HG03039 (cell line): Measurements from ENCODE around the gene TRIO.
"Not testable (repeated sequence)": the region's sequence is repeated elsewhere in the genome, so short reads cannot be mapped to it uniquely, and the experiment has no call there.

Experiments used
- ATAC-seq: cut with Tn5 transposase; IDR thresholded peaks from one replicate; pipeline ENCODE4 v1.9.1; 2021; ENCODE audit warnings: mild to moderate bottlenecking, moderate library complexity; ENCODE audit not compliant: unreplicated experiment

TRIO gene

DNA sequence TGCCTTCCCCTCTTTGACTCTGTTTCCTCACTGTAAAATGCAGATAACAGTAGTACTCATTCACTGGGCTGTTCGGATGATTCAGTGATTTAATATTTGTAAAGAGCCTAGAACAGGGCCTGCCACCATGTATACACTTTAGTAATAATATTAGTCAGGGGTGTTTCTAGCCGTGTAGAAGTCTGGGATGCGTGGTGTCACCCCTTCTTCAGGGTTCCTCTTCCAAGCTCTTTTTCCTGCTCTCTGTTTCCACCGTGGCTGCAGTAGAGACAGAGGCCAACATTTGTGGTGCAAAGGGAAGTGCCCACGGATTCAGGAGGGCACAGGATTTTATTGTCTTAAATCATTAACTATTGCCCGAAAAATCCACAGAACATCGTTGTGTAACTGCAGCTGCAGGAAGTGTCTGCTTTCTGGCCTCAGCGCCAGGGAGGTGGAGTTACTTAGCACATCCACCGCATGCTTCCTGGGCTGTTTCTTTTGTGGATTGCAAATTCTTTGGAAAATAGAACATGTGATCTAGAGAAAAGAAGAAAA lies 61.7 kb downstream of the TRIO start:
- ATAC-seq, result no peak

DNA sequence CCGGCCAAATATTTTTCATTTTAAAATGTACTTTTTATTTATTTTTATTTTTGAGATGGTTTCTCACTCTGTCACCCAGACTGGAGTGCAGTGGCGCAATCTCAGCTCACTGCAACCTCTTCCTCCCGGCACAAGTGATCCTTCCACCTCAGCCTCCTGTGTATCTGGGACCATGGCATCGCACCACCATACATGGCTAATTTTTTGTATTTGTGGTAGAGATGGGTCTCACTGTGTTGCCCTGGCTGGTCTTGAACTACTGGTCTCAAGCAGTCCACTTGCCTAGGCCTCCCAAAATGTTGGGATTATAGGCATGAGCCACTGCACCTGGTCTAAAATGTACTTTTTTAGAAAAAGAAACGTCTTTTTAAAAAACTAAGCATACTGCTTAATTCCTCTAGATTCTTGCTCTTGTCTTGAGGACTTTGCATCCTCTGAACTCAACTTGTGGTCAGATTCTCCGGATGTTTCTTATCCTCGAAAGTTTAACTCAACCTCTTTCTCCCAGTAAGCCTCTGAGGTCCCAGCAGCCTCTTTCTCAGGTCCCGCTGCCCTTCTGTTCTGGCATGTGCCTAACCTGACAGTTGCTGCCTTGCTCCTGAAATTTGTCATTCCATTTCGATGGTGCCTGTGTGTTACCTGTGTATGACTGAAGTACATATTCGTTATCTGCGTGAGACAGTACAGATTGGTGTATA lies 63.0 kb downstream of the TRIO start:
- no peak for ATAC-seq

DNA sequence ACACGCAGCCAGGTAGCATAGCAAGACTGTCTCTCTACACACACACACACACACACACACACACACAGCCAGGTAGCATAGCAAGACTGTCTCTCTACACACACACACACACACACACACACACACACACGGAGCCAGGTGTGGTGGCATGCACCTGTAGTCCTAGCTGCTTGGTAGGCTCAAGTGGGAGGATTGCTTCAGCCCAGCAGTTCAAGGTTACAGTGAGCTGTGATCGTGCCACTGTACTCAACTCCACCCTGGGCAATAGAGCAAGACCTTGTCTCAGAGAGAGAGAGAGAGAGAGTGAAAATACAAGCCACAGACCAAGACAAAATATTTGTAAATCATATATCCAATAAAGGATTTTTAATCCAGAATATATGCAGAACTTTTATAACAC lies 64.3 kb downstream of the TRIO start:
- not testable (repeated sequence) for ATAC-seq

DNA sequence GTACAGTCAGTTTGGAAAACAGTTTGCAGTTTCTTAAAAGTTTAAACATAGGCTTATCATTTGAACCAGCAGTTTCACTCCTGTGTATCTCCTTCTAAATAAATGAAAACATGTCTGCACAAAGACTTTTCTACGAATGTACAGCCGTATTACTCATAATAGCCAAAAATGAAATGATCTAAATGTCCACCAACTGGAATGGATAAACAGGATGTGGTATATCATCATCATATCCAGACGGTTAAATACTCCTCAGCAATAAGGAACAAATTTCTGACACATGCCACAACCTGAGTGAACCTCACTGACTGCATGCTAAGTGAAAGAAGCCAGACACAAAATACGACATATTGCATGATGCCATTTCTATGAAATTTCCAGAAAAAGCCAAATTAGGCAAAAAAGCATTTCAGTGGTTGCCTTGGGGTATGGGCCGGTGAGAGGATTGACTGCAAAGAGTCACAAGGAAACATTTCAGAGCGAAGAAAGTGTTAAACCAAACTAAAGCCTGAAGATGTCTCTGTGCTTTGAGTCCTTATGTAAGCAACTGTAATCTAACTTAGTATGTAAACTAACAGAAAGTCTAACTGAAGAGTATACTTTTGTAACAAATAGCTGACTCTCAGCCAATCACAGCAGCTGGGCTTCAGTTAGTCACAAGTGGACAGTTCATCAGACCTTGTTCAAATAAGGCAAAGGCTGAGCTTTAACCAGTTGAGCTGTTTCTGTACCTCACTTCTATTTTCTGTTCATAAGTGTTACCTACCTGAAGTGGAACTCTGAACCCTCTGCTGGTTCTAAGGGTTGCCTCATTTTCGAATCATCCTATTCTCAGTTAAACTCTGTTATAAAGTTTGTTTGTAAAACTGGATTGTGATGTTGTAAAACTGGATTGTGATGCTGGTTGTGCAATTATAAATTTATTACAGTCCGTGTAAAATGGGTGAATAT lies 65.2 kb downstream of the TRIO start:
- peak; percentile 57 for ATAC-seq

DNA sequence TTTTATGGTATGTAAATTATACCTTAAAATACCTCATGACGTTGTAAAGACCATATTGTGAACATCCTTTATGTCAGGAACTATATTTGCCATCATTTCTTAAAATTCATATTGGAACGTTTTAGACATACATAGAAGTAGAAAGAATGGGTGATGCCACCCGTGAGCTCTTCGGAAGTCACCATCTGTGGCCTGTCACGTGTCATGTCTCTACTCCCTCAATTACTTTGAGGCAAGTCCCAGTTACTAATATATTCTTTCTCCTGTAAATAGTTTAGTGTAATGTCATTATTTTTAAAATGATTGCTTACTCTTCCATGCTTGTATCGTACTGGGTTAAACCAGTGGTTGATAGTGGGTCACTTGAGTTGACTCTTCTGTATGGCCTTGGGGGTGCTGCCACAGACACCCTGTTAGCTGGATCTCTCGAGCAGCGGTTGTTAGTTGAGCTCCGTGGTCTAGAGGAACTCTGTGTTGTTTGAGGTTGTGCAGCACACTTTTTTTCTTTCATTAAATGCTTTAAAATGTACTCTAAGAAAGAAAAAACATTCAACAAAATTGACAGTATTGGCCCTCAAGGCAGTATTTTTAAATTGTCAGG lies 66.2 kb downstream of the TRIO start:
- no peak for ATAC-seq

DNA sequence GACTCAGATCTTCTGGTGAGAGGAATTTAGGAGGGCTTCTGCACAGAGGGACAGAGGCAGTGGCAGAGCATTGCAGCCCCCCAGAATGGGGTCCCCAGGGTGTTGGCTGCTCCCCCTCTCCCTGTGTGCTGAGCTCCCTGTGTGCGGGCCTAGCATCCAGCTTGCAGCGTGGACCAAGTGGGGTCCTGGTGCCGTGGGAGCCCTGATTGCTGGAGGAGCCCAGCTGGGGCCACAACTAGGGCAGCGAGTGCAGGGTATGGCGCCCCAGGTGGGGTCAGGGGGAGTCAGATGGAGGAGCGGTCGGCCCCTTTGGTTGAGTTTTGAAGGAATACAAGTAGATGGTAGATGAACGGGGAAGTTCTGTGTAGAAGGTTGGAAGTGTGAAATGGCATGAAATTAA lies 66.7 kb downstream of the TRIO start:
- ATAC-seq, result no peak

DNA sequence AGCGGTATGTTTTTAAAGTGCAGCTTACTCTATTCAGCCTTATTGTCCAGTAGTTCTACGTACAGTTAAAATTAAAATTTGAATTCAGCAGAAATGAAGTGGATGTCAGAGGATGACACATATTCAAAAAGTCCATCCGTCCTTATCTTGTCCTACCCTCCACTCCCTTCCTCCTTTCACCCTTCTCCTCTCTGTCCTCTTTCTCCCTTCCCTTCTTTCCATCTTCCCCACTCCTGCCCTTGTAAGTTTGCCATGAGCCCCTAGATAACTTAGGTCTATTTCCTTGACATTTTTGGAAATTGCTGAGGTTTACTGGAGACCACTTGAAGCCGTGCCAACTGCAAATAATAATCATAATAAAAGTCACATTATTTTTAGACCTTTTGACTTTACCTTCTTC lies 67.6 kb downstream of the TRIO start:
- ATAC-seq, result no peak

DNA sequence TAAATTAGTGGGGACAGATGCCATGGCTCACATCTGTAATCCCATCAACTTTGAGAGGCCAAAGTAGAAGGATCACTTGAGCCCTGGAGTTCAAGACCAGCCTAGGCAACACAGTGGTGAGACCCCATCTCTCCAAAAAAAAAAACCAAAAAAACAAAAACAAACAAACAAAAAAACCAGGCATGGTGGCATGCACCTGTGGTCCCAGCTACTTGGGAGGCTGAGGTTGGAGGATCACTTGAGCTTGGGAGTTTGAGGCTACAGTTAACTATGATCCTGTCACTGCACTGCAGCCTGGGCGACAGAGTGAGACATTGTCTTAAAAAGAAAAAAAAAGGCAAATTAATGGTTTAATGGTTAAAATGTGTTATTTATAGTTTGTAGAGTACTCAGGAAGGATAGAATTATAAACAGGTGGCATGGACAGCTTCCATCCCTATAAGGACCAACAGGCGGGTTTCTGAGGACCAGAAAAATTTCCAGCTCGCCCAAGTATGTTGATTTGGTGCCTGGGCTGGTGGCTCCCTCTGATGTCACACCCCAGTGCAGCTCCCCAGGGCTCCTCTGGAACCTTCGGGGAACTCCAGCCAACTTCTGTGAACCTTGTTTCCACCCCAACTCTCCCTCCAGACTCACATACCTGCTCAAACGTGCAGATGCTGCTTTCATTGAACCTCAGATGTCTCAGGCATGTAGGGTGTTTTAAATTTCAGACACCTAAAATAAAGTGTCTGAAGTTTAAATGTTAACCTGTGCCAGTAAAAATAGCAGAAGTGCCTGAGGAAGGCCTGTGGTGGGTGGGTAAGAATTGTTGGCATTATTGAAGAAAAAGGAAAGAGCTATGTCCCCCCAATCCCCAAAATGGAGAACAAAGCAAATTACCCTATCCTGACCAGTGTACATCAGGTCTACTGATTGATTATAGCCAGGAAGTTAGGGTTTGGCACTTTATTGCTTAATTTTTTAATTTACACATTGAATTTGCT lies 69.0 kb downstream of the TRIO start:
- peak; percentile 38 for ATAC-seq

DNA sequence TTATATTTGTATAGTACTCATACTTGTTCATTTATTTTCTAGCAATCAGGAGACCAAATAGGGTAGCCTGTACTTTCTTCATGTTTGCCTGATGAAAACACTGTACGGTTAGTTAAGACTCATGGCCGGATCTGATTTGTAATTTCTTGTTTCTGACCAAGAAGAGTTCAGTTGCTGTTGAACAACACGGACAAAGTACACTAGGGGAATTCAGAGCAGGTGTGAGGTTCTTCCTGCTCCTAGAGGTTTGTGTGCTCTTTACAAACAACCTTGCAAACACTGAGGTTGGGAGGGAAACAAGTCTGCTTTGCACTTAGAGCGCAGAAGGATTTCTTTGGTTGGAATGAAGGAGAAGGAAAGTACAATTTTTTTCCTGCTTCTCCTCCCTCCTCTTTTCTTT lies 69.7 kb downstream of the TRIO start:
- peak; percentile 23 for ATAC-seq

DNA sequence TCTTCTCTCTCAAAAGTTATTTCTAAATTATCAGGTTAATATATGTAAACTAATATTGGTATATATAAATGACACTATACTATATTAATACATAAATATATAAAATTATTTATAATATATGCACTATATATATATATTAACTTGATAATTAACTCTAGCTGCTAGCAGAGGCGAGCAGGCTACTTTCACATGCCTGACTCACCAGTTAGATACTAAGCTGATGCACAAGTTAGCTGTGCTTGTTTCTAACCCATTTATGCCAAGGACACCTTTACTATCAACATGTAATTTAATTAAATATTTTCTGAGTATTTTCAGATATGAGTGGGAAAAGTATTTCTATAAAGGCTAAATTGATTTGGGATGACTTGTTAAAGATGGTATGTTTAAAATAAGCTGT lies 70.1 kb downstream of the TRIO start:
- ATAC-seq, result no peak

DNA sequence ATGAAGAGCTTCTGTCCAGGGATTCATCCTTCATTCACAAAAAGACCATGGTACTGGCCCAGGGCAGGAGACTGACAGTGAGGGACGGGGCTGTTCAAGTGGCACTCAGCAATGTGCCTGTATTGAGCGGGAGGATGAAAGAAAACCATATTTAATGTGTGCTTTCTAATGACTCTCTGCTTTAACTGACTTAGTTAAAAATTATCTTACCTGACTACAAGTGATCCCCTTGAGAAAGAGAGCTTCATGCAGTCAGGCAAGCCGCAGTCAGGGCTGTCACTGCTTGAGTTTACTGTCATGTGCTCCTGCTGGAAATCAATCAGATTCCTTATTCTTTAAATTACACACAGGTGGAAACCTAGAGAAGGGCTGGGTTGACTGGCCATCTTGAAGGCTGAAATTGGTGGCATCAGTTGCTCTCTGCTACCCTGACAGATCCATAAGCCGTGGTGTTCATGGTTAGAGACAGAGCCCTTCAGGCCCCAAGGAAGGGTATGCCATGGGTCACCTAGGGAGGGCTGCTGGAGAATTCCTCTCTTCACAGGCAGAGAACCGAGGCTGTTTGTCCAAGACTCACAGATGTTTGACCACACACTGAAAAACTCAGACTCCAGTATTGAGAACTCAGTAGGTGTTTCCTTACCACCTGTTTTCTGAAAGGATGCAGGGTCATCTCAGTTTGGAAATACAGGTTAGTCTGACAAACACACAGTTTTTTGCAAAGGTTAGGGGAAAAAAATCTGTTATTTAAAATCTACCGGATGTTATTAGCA lies 70.9 kb downstream of the TRIO start:
- no peak for ATAC-seq

DNA sequence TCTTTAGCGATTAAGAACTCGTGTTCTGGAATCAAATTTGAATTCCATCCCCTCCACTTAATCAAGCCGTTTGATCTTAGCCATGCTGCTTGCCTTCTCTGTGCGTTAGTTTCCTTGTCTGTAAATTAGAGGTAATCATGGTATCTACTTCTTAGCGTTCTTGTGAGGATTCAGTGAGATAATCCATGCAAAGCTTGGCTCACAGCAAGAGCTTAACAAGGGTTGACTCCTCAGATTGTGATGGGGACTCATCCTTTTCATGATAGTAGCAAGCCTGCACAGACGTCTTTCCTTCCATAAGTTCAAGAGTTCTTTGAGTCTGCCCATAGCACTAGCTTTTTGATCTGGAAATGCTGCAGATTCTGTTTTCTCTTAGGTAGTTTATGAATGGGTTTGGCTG lies 72.8 kb downstream of the TRIO start:
- no peak for ATAC-seq

DNA sequence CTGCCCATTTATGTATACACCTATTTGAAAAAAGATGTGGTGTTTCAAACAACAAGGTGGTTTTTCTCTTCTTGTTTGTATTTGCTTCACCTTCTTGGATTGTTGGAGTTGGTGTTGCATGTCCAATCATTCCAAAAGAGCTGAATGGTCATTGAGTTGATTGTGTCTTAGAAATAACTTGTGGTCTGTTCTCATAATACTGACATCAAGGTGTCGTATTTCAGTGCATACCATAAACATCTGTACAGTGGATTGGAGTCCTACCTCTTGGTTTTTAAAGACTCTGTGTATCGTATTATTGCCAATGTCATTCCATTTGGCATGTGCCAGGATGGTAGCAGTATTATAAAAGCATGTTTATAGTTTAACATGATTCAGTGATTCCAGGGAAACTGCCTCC lies 73.2 kb downstream of the TRIO start:
- no peak for ATAC-seq

DNA sequence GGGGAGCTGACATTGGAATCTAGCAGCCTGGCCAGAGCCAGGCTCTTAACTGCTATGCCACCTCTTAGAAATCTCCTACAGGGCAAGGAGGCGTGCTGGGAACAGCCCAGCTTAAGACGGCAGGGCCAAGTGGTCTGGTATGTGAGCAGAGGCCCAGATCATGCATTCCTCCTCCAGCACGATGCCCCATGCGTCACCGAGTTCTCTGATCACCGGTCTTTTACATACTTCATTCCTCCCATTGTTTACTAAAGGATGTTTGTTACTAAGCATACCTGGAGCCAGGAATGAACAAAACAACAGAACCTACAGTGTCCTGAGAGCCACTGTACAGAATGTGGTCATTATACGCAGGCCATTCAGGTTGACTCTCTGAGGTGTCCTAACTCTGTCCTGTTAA lies 73.8 kb downstream of the TRIO start:
- ATAC-seq, result no peak

DNA sequence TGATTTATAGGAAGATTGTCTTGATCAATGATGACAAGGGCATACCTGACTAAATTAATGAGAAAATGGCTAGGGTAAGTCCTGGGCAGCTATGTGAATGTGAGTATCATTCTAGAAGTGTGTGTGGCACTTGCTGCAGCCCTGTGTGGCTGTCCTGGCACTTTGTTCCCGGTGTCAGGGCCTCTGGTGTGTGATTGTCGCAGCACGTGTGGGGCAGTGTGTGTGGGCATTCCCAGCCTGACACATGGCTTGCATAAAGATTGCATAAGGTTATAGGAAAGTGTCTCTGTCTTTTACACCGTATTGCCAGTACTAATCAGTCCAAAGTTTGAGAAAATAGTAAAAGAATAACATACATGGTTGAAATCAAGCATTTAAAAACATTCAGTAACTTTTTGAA lies 74.4 kb downstream of the TRIO start:
- no peak for ATAC-seq

DNA sequence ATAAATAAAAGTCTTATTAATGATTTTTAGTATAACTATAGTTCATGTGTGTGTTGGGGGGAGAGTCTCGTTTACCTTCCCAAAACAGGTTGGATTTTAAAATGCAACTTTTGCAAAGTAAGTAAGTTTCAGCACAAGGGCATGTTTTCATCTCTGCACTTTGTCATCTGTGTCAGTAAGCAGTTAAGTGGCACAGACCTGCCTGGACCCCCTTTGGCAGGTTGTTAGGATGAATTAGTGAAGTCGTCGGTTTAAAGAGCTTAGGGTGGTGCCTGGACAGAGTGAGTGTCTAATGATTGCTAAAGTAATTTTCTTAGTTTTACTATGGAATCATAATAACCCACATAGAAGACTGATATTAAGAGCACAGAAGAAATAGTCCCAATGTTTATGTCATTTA lies 74.9 kb downstream of the TRIO start:
- no peak for ATAC-seq

DNA sequence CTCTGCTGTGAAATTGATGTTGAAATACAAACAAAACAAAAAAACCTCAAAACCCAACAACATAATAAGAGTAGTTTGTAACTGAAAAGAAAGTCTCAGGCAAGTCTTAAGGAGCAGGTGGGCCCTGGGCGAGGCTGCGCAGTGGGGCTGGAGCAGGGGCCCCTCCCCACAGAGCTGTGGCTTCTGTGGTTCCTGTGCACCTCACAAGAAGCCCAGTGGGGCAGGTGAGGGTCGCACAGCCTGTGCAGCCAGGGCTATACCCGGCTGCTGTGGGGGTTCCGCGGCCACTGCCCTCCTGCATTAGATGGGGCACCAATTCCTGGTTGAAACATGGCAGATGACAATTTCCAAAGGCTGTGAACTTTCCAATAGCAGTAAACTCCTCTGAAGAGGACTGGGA lies 75.3 kb downstream of the TRIO start:
- ATAC-seq, result no peak

DNA sequence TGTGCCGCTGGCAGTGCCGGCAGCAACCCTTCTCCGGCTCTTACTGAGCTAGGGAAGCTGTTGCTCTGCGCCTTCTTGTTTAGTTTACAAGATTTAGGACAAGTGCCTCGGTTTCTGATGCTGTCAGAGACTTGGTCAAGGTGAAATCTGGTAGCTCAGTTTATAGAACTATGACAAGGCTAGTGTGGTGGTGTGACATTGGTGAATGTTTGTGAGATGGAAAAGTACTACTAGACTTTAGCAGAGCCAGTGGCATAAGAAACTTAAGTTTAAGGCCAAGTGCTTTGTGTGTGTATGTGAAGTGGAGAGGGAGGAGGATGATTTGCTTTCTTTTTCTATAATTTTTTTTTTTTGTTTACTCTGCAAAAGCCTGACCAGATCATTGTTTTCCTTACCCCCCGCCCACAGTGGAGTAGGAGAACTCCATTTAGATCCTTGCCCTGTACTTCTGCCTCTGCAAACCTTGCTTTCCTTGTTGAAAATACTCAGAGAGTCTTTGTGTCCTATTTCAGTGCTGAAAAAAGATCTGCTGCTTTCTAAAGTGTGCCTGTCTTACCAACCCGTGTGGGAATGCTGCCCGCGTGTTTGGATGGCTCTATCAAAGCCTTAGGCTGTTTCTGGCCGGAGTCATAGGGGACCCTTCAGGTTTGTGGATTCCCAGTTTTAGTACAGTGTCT lies 75.9 kb downstream of the TRIO start:
- ATAC-seq, result no peak
